RWPE2 (cell line): Measurements from ENCODE around the gene HMGA1.

Experiments
- ATAC-seq: fragments of 200-7000 bp; cut with Tn5 transposase; 3 replicates; pipeline ENCODE4 v1.9.1; 2021; ENCODE audit warnings: low read depth
- DNase-seq: peaks from one replicate; pipeline ENCODE4 v3.0.0-alpha.2; 2020; ENCODE audit warnings: low spot score
- H3K27ac ChIP-seq: fragments of 450-650 bp; 2 replicates; pipeline ENCODE4 v1.5.1; 2017; ENCODE audit warnings: mild to moderate bottlenecking; ENCODE audit not compliant: poor library complexity, severe bottlenecking
- H3K27me3 ChIP-seq: fragments of 250-450 bp; sonication (Bioruptor Pico); 2 replicates; pipeline ENCODE4 v1.5.1; 2021; ENCODE audit warnings: mild to moderate bottlenecking, moderate library complexity; ENCODE audit not compliant: insufficient read depth, poor library complexity, severe bottlenecking
- H3K36me3 ChIP-seq: fragments of 250-450 bp; sonication (Bioruptor Pico); 2 replicates; pipeline ENCODE4 v1.5.1; 2020; ENCODE audit warnings: low read depth, mild to moderate bottlenecking, moderate library complexity
- H3K4me1 ChIP-seq: fragments of 250-450 bp; sonication (Bioruptor Pico); 2 replicates; pipeline ENCODE4 v1.5.1; 2021; ENCODE audit warnings: mild to moderate bottlenecking, moderate library complexity; ENCODE audit not compliant: insufficient read depth, poor library complexity, severe bottlenecking
- H3K4me3 ChIP-seq: fragments of 250-450 bp; sonication (Bioruptor Pico); 2 replicates; pipeline ENCODE4 v1.5.1; 2021; ENCODE audit warnings: mild to moderate bottlenecking, moderate library complexity; ENCODE audit not compliant: severe bottlenecking
- H3K9me3 ChIP-seq: fragments of 250-450 bp; sonication (Bioruptor Pico); 2 replicates; pipeline ENCODE4 v1.5.1; 2021; ENCODE audit warnings: mild to moderate bottlenecking, moderate library complexity; ENCODE audit not compliant: severe bottlenecking
- TF ChIP-seq, protein P1 (sequence below): fragments of 450-650 bp; IDR thresholded peaks from one replicate; pipeline ENCODE4 v1.5.1; 2017; ENCODE audit warnings: mild to moderate bottlenecking, moderate library complexity; ENCODE audit not compliant: poor library complexity, severe bottlenecking

HMGA1 gene

DNA sequence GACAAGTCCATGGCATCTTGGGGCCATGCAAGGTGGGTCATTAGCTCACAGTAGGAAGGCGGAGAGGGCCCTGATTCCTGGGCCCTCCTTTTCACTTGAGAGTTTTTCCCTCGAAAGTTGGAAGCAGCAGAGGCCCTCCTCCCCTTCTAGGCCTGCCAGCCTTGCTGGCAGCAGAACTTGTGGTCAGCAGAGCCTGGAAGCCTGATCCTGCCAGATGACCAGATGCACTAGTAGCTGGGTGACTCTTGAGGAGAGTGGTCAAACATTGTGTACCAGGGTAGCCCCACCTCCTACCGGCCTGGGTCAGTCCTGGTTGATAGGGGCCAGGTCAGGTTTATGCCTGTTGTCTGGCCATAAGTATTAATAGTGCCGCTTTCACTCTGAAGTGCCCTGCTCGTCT lies 3.8 kb upstream of the HMGA1 start:
- H3K27ac ChIP-seq: peak overlapping the region; percentile 95
- ATAC-seq: no peak
- no peaks in the 10 kb centered on the region for H3K9me3 ChIP-seq
- no peaks in the 10 kb centered on the region for H3K36me3 ChIP-seq
- no peaks in the 10 kb centered on the region for H3K27me3 ChIP-seq
- no peak overlapping the region for H3K4me3 ChIP-seq
- DNase-seq: no peak
- TF ChIP-seq, protein P1, sequence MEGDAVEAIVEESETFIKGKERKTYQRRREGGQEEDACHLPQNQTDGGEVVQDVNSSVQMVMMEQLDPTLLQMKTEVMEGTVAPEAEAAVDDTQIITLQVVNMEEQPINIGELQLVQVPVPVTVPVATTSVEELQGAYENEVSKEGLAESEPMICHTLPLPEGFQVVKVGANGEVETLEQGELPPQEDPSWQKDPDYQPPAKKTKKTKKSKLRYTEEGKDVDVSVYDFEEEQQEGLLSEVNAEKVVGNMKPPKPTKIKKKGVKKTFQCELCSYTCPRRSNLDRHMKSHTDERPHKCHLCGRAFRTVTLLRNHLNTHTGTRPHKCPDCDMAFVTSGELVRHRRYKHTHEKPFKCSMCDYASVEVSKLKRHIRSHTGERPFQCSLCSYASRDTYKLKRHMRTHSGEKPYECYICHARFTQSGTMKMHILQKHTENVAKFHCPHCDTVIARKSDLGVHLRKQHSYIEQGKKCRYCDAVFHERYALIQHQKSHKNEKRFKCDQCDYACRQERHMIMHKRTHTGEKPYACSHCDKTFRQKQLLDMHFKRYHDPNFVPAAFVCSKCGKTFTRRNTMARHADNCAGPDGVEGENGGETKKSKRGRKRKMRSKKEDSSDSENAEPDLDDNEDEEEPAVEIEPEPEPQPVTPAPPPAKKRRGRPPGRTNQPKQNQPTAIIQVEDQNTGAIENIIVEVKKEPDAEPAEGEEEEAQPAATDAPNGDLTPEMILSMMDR: no peak
- H3K4me1 ChIP-seq: peaks cover 8% of the 10 kb centered on the region

DNA sequence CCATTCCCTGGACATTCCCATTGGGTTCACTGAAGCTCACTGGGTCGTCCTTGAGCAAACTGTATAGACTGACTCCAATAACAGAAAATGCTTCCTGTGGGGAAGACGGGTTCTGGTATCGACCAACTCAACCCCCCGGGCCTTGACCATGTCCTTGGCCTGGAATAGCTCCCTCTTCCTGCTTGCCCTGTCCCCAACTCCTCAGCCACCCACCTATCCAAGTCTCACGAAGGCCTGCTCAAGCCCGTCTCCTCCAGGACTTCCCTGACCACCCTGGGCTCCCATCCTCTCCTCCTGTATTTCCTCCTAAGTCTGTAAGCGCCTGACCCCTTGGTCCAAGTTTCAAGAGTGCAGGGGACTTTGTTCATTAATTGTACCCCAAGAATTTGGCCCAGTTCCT lies 2.8 kb upstream of the HMGA1 start:
- H3K27ac ChIP-seq: peak overlapping the region; percentile 95
- no peaks in the 10 kb centered on the region for H3K9me3 ChIP-seq
- DNase-seq: no peak
- peaks cover 3% of the 10 kb centered on the region for H3K36me3 ChIP-seq
- no peaks in the 10 kb centered on the region for H3K27me3 ChIP-seq
- TF ChIP-seq, protein P1: no peak
- peaks cover 8% of the 10 kb centered on the region for H3K4me1 ChIP-seq
- no peak for ATAC-seq
- no peak overlapping the region for H3K4me3 ChIP-seq

DNA sequence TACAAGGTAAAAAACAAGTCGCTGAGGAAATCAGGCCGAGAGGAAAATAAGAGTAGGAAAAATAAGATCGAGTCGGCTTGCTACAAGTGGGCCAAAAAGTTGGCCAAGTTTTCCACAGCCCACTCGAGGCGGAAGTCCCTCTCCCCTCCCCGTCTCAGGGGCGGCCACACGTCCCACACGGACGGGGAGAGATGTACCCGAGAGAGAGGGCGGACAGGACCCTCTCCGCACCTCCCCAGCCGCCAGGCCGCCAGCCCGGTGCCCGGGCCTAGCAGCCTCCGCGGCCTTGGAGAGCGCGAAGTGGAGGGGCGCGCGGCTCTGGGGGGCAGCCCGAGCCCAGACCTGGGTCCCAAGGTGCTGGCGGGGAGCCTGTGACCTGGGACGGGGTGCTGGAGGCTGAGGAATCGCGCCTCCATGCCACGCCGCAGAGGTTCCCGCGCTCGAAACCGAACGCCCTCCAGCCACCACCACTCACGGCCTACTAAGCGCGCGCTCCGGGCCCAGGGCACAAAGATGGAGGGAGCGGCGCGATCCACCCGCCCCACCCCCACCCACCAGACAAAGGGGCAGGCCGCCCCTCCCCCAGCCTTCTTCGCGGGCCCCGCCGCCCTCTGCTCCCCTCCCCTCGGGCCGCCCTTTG lies 1.9 kb upstream of the HMGA1 start:
- TF ChIP-seq, protein P1: no peak

DNA sequence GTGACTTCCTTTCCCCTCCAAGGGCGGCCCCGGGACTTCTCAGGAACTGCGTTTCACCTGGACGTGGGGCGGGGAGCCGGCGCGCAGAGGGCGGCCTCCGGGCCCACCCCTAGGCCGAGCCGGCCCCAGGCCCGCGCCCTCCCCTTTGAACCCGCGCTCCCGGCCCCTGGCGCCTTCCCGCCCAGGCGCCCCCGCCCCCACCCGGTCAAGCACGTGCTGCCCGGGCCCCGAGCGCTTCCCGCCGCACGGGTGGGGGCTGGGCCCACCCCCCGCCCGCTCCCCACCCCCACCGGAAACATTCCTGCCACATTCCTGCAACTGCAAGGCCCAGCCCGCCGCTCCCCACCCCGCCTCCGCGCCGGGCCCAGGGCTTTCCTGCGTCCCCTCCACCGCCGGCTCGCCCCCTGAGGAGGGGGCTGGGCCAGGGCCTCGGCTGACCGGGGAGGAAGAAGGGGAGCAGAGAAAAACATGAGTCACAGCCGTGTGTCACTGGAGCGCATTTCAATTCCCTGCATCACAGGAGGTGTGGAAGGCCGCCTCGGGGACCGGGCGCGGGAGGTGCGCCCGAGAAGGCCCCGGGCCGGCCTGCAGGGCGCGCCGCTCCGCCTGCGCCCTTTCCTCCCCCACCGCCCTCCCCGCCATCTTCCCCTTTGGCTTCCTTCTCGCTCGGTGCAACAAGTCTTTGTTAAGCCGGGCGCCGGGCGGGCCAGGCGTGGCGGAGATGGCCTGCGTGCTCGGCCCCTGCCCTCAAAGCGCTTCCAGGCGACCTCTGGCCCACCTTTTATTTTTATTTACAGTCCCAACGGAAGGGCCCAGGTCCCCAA lies 1.2 kb upstream of the HMGA1 start:
- ATAC-seq: peak; percentile 73

More for the DNA sequence above, 1.9 kb upstream of the HMGA1 start:
- ATAC-seq (no peak), DNase-seq (no peak)
- Histone ChIP-seq H3K36me3 (peaks cover 12% of the 10 kb centered on the region), H3K4me1 (peaks cover 17% of the 10 kb centered on the region), H3K27ac (peak overlapping the region; percentile 95), H3K27me3 (no peaks in the 10 kb centered on the region), H3K4me3 (no peak overlapping the region), H3K9me3 (no peaks in the 10 kb centered on the region)

More for the DNA sequence above, 1.2 kb upstream of the HMGA1 start:
- H3K27ac ChIP-seq: peak overlapping the region; percentile 95
- no peaks in the 10 kb centered on the region for H3K9me3 ChIP-seq
- peak overlapping the region; percentile 98 for H3K4me3 ChIP-seq
- TF ChIP-seq, protein P1: no peak
- DNase-seq: peak; percentile 86
- no peaks in the 10 kb centered on the region for H3K27me3 ChIP-seq
- peaks cover 25% of the 10 kb centered on the region for H3K4me1 ChIP-seq
- peaks cover 19% of the 10 kb centered on the region for H3K36me3 ChIP-seq
